CD14-positive monocyte (primary cell): ENCODE measurements around the gene KCTD5. TPM values are rescaled to one million over a fixed set of nuclear protein-coding genes. Genes with fewer than 3 reads are reported as not detected.

Source experiments
- DNase-seq, 3 donors: peaks; one replicate each; pipeline ENCODE4 v3.0.0-alpha.2; 2011 to 2022
- H2AFZ ChIP-seq: 2 replicates; pipeline ENCODE4 v1.6.0; 2012; ENCODE audit warnings: mild to moderate bottlenecking, low read depth, low read length, inconsistent platforms; ENCODE audit not compliant: insufficient read depth, poor library complexity, severe bottlenecking
- H3K27ac ChIP-seq, 2 donors: 1 replicate in 1 of 2; 2 replicates in 1 of 2; pipeline ENCODE4 v1.5.1; 2012 to 2013; ENCODE audit warnings: low read length in 2 of 2, control low read depth in 1 of 2, inconsistent platforms in 1 of 2, low read depth in 1 of 2, mild to moderate bottlenecking in 1 of 2
- H3K27me3 ChIP-seq, 2 donors: one replicate each; pipeline versions ENCODE4 v1.6.0 to v1.6.1; 2011 to 2013; ENCODE audit warnings: low read length in 2 of 2; ENCODE audit not compliant: control insufficient read depth in 2 of 2, insufficient read depth in 2 of 2
- H3K36me3 ChIP-seq, 2 donors: replicated peaks in 1 of 2; 1 replicate in 1 of 2; 2 replicates in 1 of 2; pipeline versions ENCODE4 v1.5.1 to v1.6.1; 2012 to 2013; ENCODE audit warnings: low read length in 2 of 2, control low read depth in 1 of 2, inconsistent platforms in 1 of 2, mild to moderate bottlenecking in 1 of 2; ENCODE audit not compliant: insufficient read depth in 2 of 2, control insufficient read depth in 1 of 2
- H3K4me1 ChIP-seq, 2 donors: 1 replicate in 1 of 2; 2 replicates in 1 of 2; pipeline versions ENCODE4 v1.5.1 to v1.6.1; 2012 to 2013; ENCODE audit warnings: low read length in 2 of 2, control low read depth in 1 of 2, inconsistent platforms in 1 of 2, mild to moderate bottlenecking in 1 of 2, moderate library complexity in 1 of 2; ENCODE audit not compliant: insufficient read depth in 2 of 2, control insufficient read depth in 1 of 2
- H3K4me2 ChIP-seq: replicated peaks from 2 replicates; pipeline ENCODE3; 2012; ENCODE audit warnings: low read length, moderate library complexity, mild to moderate bottlenecking; ENCODE audit not compliant: poor library complexity, severe bottlenecking; ENCODE audit errors: extremely low read depth
- H3K4me3 ChIP-seq, 3 experiments: fragments of 200-600 bp in 1 of 3; sonication (generic) in 1 of 3; replicated peaks in 1 of 3; 1 replicate in 2 of 3; 2 replicates in 1 of 3; pipeline ENCODE4 v1.5.1; 2011 to 2013; ENCODE audit warnings: low read length in 3 of 3, mild to moderate bottlenecking in 3 of 3, control low read depth in 2 of 3, low read depth in 2 of 3, inconsistent platforms in 1 of 3, moderate library complexity in 1 of 3
- H3K79me2 ChIP-seq: 2 replicates; pipeline ENCODE4 v1.6.0; 2012; ENCODE audit warnings: mild to moderate bottlenecking, control low read depth, inconsistent platforms, low read length, moderate library complexity; ENCODE audit not compliant: insufficient read depth
- H3K9ac ChIP-seq: 2 replicates; pipeline ENCODE4 v1.6.0; 2017; ENCODE audit warnings: low read length, mild to moderate bottlenecking; ENCODE audit not compliant: insufficient read depth, poor library complexity, severe bottlenecking
- H3K9me3 ChIP-seq, 2 donors: replicated peaks in 1 of 2; 1 replicate in 1 of 2; 2 replicates in 1 of 2; pipeline versions ENCODE4 v1.5.1 to v1.6.1; 2012 to 2013; ENCODE audit warnings: low read length in 2 of 2, control low read depth in 1 of 2; ENCODE audit not compliant: control insufficient read depth in 1 of 2, insufficient read depth in 1 of 2
- H4K20me1 ChIP-seq: 2 replicates; pipeline ENCODE4 v1.6.0; 2012; ENCODE audit warnings: mild to moderate bottlenecking, low read length, control low read depth, moderate library complexity; ENCODE audit not compliant: insufficient read depth
- H3K27ac Mint-ChIP-seq, 7 donors: one replicate each; pipeline ENCODE4 v1.8.0; 2020; ENCODE audit warnings: mild to moderate bottlenecking in 7 of 7, mixed read lengths in 7 of 7, moderate library complexity in 6 of 7, inconsistent platforms in 2 of 7
- H3K27me3 Mint-ChIP-seq, 3 donors: one replicate each; pipeline ENCODE4 v1.8.0; 2021 to 2022; ENCODE audit warnings: low read depth in 3 of 3, mild to moderate bottlenecking in 3 of 3, mixed read lengths in 3 of 3, moderate library complexity in 3 of 3, inconsistent platforms in 1 of 3
- H3K36me3 Mint-ChIP-seq, 2 donors: one replicate each; pipeline ENCODE4 v1.8.0; 2020; ENCODE audit warnings: mixed read lengths in 2 of 2, inconsistent platforms in 1 of 2, mild to moderate bottlenecking in 1 of 2
- H3K4me1 Mint-ChIP-seq: one replicate; pipeline ENCODE4 v1.8.0; 2020; ENCODE audit warnings: mild to moderate bottlenecking, mixed read lengths
- H3K4me3 Mint-ChIP-seq, 2 donors: one replicate each; pipeline ENCODE4 v1.8.0; 2020; ENCODE audit warnings: mild to moderate bottlenecking in 2 of 2, mixed read lengths in 2 of 2, moderate library complexity in 1 of 2
- H3K9me3 Mint-ChIP-seq, 7 donors: one replicate each; pipeline ENCODE4 v1.8.0; 2020 to 2022; ENCODE audit warnings: mixed read lengths in 7 of 7, mild to moderate bottlenecking in 6 of 7, moderate library complexity in 6 of 7, inconsistent platforms in 2 of 7
- WGBS: methylation state at CpG from one replicate; pipeline ENCODE4 v1.1.5; 2013; ENCODE audit warnings: missing lambda C conversion rate; ENCODE audit not compliant: insufficient coverage; 5-methylcytosine and 5-hydroxymethylcytosine counted together
- intact Hi-C, 2 donors: fragments of 100-400 bp; cut with micrococcal nuclease; formaldehyde crosslinking; loops; one replicate each; pipeline versions ENCODE4 v1.15.0 to v1.15.1; 2023
- polyA plus RNA-seq, 3 donors: library from polyadenylated mRNA; depleted of rRNA in 1 of 3; unstranded in 2 of 3; stranded (reverse) in 1 of 3; fragments of 300-500 nt in 2 of 3; fragments of >200 nt in 1 of 3; fragmentation: Illumina TruSeq in 2 of 3; gene quantifications; 1 replicate in 2 of 3; 2 replicates in 1 of 3; pipeline ENCODE4 v1.2.3, GENCODE V29; 2012 to 2021
- TF ChIP-seq, protein P1 (sequence below): fragments of 200-600 bp; IDR thresholded peaks from one replicate; pipeline ENCODE4 v1.8.0; 2022; ENCODE audit warnings: antibody characterized with exemption, mild to moderate bottlenecking

Gene KCTD5
- polyA plus RNA-seq, 3 donors = 16.0 to 23.1 (median 21.0) TPM

DNA sequence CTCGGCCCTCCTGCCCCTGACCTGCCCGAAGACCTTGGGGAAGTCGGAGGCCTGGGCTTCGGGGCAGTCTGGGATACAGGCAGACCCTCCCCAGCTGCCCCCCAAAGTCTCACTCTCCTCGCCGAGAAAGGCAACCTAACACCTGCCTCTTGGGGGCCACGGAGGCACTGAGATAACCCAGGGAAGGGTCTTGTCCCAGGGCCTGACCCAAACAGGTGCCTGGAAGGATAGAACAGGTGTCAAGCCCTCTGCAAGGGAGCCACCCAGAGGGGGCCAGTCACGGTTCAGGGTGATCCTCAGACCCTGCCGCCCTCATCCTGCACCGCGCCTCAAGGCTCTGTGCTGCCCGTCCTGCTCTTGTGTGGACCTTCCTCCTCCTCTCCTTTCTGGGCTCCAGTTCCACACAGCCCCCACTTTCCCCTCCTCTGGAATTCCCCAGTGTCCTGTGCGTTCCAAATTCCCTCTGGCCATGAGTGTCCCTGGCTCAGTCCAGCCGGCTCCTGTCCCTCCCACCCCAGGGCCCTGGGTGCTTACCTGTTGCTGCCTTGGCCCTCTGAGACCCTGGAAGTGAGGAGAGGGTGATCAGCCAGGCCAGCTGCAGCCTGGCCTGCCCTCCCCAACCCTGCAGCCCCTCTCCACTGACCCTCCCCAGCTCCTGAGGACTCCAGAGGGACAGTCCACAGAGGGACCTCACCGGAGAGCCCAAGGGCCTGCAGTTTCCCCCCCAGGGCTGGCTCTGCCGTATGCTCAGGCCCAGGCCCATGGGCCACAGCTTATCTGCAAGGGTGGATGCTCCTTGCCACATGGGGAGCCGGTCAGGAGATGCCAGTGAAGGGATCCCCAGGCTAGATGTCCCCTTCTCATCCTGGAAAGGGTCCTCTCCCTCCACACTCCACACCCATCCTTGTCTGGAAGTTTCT, 33.9 kb downstream of the KCTD5 start:
- Mint-ChIP-seq H3K4me3 (no peak overlapping the region), H3K27ac (no peak overlapping the region), H3K27me3 (peaks cover 9 to 20% (median 19%) of the 10 kb centered on the region in 3 donors), H3K4me1 (peaks cover 2% of the 10 kb centered on the region), H3K9me3 (peaks cover 0 to 4% (median 0%) of the 10 kb centered on the region in 7 donors), H3K36me3 (no peaks in the 10 kb centered on the region)
- Histone ChIP-seq H3K79me2 (no peaks in the 10 kb centered on the region), H2AFZ (no peak overlapping the region), H3K27ac (no peak overlapping the region), H3K4me1 (peaks cover 4 to 15% of the 10 kb centered on the region in 2 donors), H3K4me3 (no peak overlapping the region), H3K9ac (no peak overlapping the region), H3K27me3 (peaks cover 0 to 2% of the 10 kb centered on the region in 2 donors), H3K4me2 (peak overlapping the region; percentile 57), H4K20me1 (peaks cover 14% of the 10 kb centered on the region), H3K36me3 (no peaks in the 10 kb centered on the region), H3K9me3 (no peaks in the 10 kb centered on the region)
- intact Hi-C loops = no loop called here
- WGBS = 80% methylated on average over 15 of the region's 17 CpGs
- TF ChIP-seq, protein P1, sequence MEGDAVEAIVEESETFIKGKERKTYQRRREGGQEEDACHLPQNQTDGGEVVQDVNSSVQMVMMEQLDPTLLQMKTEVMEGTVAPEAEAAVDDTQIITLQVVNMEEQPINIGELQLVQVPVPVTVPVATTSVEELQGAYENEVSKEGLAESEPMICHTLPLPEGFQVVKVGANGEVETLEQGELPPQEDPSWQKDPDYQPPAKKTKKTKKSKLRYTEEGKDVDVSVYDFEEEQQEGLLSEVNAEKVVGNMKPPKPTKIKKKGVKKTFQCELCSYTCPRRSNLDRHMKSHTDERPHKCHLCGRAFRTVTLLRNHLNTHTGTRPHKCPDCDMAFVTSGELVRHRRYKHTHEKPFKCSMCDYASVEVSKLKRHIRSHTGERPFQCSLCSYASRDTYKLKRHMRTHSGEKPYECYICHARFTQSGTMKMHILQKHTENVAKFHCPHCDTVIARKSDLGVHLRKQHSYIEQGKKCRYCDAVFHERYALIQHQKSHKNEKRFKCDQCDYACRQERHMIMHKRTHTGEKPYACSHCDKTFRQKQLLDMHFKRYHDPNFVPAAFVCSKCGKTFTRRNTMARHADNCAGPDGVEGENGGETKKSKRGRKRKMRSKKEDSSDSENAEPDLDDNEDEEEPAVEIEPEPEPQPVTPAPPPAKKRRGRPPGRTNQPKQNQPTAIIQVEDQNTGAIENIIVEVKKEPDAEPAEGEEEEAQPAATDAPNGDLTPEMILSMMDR = no peak
- no peak for DNase-seq

DNA sequence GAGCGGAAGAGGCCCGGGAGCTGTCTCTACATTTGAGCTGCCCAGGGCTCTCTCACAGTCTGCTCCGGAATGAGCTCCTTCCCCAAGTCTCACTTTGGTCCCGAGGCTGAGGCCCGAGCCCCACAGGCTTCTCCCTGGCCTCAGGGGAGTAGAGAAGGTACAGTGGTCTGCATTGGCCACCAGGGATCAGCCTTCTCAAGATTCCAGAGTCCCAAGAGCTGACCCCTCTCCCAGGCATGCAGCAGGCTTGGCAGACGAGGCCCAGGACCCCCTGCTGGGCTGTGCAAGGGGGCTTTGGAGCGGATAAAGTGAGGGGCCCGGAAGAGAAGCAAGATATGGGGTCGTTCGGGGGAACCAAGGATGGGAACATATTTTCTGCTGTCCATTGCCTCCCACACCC, 34.6 kb downstream of the KCTD5 start:
- Histone ChIP-seq H3K36me3 (no peaks in the 10 kb centered on the region), H3K27ac (no peak overlapping the region), H4K20me1 (peaks cover 7% of the 10 kb centered on the region), H3K4me1 (peaks cover 9 to 22% of the 10 kb centered on the region in 2 donors), H3K79me2 (no peaks in the 10 kb centered on the region), H3K9ac (no peak overlapping the region), H3K27me3 (peaks cover 0 to 2% of the 10 kb centered on the region in 2 donors), H3K9me3 (no peaks in the 10 kb centered on the region), H2AFZ (no peak overlapping the region), H3K4me3 (no peak overlapping the region), H3K4me2 (no peak overlapping the region)
- TF ChIP-seq, protein P1 = no peak
- intact Hi-C loops = no loop called here
- Mint-ChIP-seq H3K27me3 (peaks cover 9 to 20% (median 19%) of the 10 kb centered on the region in 3 donors), H3K36me3 (no peaks in the 10 kb centered on the region), H3K27ac (peak overlapping the region in 1 of 7 donors; percentile 15), H3K4me3 (no peak overlapping the region), H3K9me3 (peaks cover 0 to 4% (median 0%) of the 10 kb centered on the region in 7 donors), H3K4me1 (peaks cover 4% of the 10 kb centered on the region)
- WGBS = 94% methylated on average over 8 of the region's 10 CpGs
- no peak for DNase-seq
